Endodermal cell (in vitro differentiated cells): ENCODE data around the gene RNF149. TPM values are rescaled to one million over a fixed set of nuclear protein-coding genes. Genes with fewer than 3 reads are reported as not detected.

Experiments
- DNase-seq: peaks from one replicate; pipeline ENCODE4 v3.0.0-alpha.2; 2017
- H3K27ac ChIP-seq: 2 replicates; pipeline ENCODE4 v1.5.1; 2013; ENCODE audit warnings: mild to moderate bottlenecking, low read depth, low read length, moderate library complexity
- H3K27me3 ChIP-seq: 2 replicates; pipeline ENCODE4 v1.6.1; 2013; ENCODE audit warnings: mild to moderate bottlenecking, low read length, moderate library complexity; ENCODE audit not compliant: insufficient read depth, control insufficient read depth, poor library complexity, severe bottlenecking
- H3K36me3 ChIP-seq: 2 replicates; pipeline ENCODE4 v1.7.0; 2013; ENCODE audit warnings: mild to moderate bottlenecking, low read length, moderate library complexity; ENCODE audit not compliant: control insufficient read depth, insufficient read depth
- H3K4me1 ChIP-seq: one replicate; pipeline ENCODE4 v1.7.0; 2013; ENCODE audit warnings: low read length; ENCODE audit not compliant: control insufficient read depth, insufficient read depth
- H3K4me3 ChIP-seq: 2 replicates; pipeline ENCODE4 v1.5.1; 2013; ENCODE audit warnings: mild to moderate bottlenecking, low read length, moderate library complexity
- H3K9ac ChIP-seq: 2 replicates; pipeline ENCODE4 v1.6.1; 2013; ENCODE audit warnings: mild to moderate bottlenecking, low read length, moderate library complexity; ENCODE audit not compliant: poor library complexity, severe bottlenecking; ENCODE audit errors: extremely low read depth
- H3K9me3 ChIP-seq: 2 replicates; pipeline ENCODE4 v1.6.1; 2013; ENCODE audit warnings: mild to moderate bottlenecking, low read length, moderate library complexity; ENCODE audit not compliant: control insufficient read depth
- H3K27ac Mint-ChIP-seq: 2 replicates; pipeline ENCODE4 v1.8.0; 2020; ENCODE audit warnings: mixed read lengths
- H3K27me3 Mint-ChIP-seq: 2 replicates; pipeline ENCODE4 v1.8.0; 2021; ENCODE audit warnings: mild to moderate bottlenecking, mixed read lengths; ENCODE audit not compliant: insufficient read depth
- H3K36me3 Mint-ChIP-seq: 2 replicates; pipeline ENCODE4 v1.8.0; 2020; ENCODE audit warnings: low read depth, mixed read lengths
- H3K4me1 Mint-ChIP-seq: 2 replicates; pipeline ENCODE4 v1.8.0; 2020; ENCODE audit warnings: mixed read lengths
- H3K4me3 Mint-ChIP-seq: 2 replicates; pipeline ENCODE4 v1.8.0; 2020; ENCODE audit warnings: mild to moderate bottlenecking, moderate library complexity, mixed read lengths
- H3K9me3 Mint-ChIP-seq: 2 replicates; pipeline ENCODE4 v1.8.0; 2020; ENCODE audit warnings: mild to moderate bottlenecking, mixed read lengths
- WGBS, 2 experiments: methylation state at CpG; one replicate each; pipeline versions ENCODE4 v1.1.5 to v1.1.7; 2013; ENCODE audit warnings: missing lambda C conversion rate in 2 of 2, mixed read lengths in 1 of 2; ENCODE audit not compliant: insufficient coverage in 1 of 2, insufficient read length in 1 of 2; 5-methylcytosine and 5-hydroxymethylcytosine counted together
- total RNA-seq, 2 donors: library from RNA; stranded (reverse); fragmentation: NEBNext Ultra II Directional in 1 of 2; extraction: Animal tissue kit (Norgen Biotek cat#: 25700) in 1 of 2; gene quantifications; 2 replicates in 1 of 2; 3 replicates in 1 of 2; pipeline ENCODE4 v1.2.1, GENCODE V29; 2021
- TF ChIP-seq, protein P1 (sequence below): fragments of 200-600 bp; sonication (generic); conservative IDR thresholded peaks from 2 replicates; pipeline ENCODE4 v1.5.0; 2021; ENCODE audit warnings: antibody characterized with exemption, mild to moderate bottlenecking

Gene RNF149
- total RNA-seq, 2 donors from 2014 or later, result 26.4 to 36.3 TPM

- no peaks in the 10 kb centered on the region for H3K27me3 ChIP-seq
- no peaks in the 10 kb centered on the region for H3K27me3 Mint-ChIP-seq
- no peak overlapping the region for H3K27ac ChIP-seq
- no peaks in the 10 kb centered on the region for H3K4me1 ChIP-seq
- H3K4me3 ChIP-seq, result no peak overlapping the region
- TF ChIP-seq, protein P1, sequence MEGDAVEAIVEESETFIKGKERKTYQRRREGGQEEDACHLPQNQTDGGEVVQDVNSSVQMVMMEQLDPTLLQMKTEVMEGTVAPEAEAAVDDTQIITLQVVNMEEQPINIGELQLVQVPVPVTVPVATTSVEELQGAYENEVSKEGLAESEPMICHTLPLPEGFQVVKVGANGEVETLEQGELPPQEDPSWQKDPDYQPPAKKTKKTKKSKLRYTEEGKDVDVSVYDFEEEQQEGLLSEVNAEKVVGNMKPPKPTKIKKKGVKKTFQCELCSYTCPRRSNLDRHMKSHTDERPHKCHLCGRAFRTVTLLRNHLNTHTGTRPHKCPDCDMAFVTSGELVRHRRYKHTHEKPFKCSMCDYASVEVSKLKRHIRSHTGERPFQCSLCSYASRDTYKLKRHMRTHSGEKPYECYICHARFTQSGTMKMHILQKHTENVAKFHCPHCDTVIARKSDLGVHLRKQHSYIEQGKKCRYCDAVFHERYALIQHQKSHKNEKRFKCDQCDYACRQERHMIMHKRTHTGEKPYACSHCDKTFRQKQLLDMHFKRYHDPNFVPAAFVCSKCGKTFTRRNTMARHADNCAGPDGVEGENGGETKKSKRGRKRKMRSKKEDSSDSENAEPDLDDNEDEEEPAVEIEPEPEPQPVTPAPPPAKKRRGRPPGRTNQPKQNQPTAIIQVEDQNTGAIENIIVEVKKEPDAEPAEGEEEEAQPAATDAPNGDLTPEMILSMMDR, result no peak
- no peak overlapping the region for H3K4me3 Mint-ChIP-seq
- H3K36me3 ChIP-seq, result peaks cover 75% of the 10 kb centered on the region
- no peak overlapping the region for H3K9ac ChIP-seq
- no peaks in the 10 kb centered on the region for H3K9me3 ChIP-seq
- DNase-seq, result no peak
- H3K9me3 Mint-ChIP-seq, result no peaks in the 10 kb centered on the region
- WGBS, 2 experiments, result 92 to 100% methylated on average over 2 to 3 of the region's 3 CpGs
- H3K36me3 Mint-ChIP-seq, result peaks cover 61% of the 10 kb centered on the region
- H3K4me1 Mint-ChIP-seq, result no peaks in the 10 kb centered on the region
- H3K27ac Mint-ChIP-seq, result no peak overlapping the region
Observed at GRCh38 chr2:101278925-101279324, 29.6 kb downstream of the RNF149 start.

GRCh38 chr2:101277111-101277510 is 31.4 kb downstream of the RNF149 start:
- Mint-ChIP-seq H3K4me1 (no peaks in the 10 kb centered on the region), H3K4me3 (no peak overlapping the region), H3K9me3 (no peaks in the 10 kb centered on the region), H3K36me3 (peaks cover 58% of the 10 kb centered on the region), H3K27ac (no peak overlapping the region), H3K27me3 (no peaks in the 10 kb centered on the region)
- Histone ChIP-seq H3K9me3 (no peaks in the 10 kb centered on the region), H3K27me3 (no peaks in the 10 kb centered on the region), H3K4me3 (no peak overlapping the region), H3K9ac (no peak overlapping the region), H3K27ac (no peak overlapping the region), H3K36me3 (peaks cover 75% of the 10 kb centered on the region), H3K4me1 (peaks cover 3% of the 10 kb centered on the region)
- TF ChIP-seq, protein P1, result peak; percentile 33
- WGBS, 2 experiments, result 86 to 94% methylated on average over 7 of the region's 7 CpGs
- no peak for DNase-seq

DNA sequence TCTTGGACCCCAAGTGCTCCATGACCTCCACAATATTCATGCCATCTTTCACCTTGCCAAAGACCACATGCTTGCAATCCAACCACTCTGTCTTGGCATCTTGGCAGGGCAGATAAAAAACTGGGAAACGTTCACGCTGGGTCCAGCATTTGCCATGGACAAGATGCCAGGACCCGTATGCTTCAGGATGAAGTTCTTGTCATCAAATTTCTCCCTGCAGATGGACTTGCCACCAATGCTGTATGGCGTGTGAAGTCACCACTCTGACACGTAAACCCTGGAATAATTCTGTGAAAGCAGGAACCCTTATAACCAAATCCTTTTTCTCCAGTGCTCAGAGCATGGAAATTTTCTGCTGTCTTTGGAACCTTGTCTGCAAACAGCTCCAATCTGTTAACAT is 34.4 kb downstream of the RNF149 start:
- whole genome bisulfite sequencing, 2 experiments, result 94 to 97% methylated on average over 4 to 5 of the region's 5 CpGs
- peaks cover 50% of the 10 kb centered on the region for H3K36me3 Mint-ChIP-seq
- H3K4me3 Mint-ChIP-seq, result no peak overlapping the region
- Histone ChIP-seq H3K4me3 (no peak overlapping the region), H3K9ac (no peak overlapping the region), H3K27ac (no peak overlapping the region), H3K9me3 (no peaks in the 10 kb centered on the region), H3K27me3 (no peaks in the 10 kb centered on the region), H3K4me1 (peaks cover 3% of the 10 kb centered on the region), H3K36me3 (peaks cover 71% of the 10 kb centered on the region)
- no peak overlapping the region for H3K27ac Mint-ChIP-seq
- no peaks in the 10 kb centered on the region for H3K27me3 Mint-ChIP-seq
- H3K9me3 Mint-ChIP-seq, result no peaks in the 10 kb centered on the region
- H3K4me1 Mint-ChIP-seq, result no peaks in the 10 kb centered on the region
- TF ChIP-seq, protein P1, result no peak
- DNase-seq, result no peak
